IPS-18c (cell line): ENCODE data around the gene MIA.
A peak's percentile ranks its signal among the peaks of the same experiment; 100 is the strongest.
"Not testable (repeated sequence)": the region's sequence is repeated elsewhere in the genome, so short reads cannot be mapped to it uniquely, and the experiment has no call there.

Experiments
- H3K4me3 ChIP-seq: 2 replicates; pipeline ENCODE4 v1.7.0; 2013; ENCODE audit warnings: low read depth, mild to moderate bottlenecking, low read length, moderate library complexity; ENCODE audit not compliant: insufficient read depth
- H3K9me3 ChIP-seq: one replicate; pipeline ENCODE4 v1.6.1; 2013; ENCODE audit warnings: mild to moderate bottlenecking, low read length, moderate library complexity; ENCODE audit not compliant: control insufficient read depth, insufficient read depth

MIA gene

GRCh38 chr19:40806423-40807146, 31.3 kb downstream of the MIA start:
- no peaks in the 10 kb centered on the region for H3K9me3 ChIP-seq
- peak overlapping the region; percentile 15 for H3K4me3 ChIP-seq

- no peak overlapping the region for H3K4me3 ChIP-seq
- H3K9me3 ChIP-seq = no peaks in the 10 kb centered on the region
These were observed 32.1 kb downstream of the MIA start for GRCh38 chr19:40807147-40808020.

GRCh38 chr19:40808021-40808325, 32.7 kb downstream of the MIA start:
- Histone ChIP-seq H3K9me3 (no peaks in the 10 kb centered on the region), H3K4me3 (no peak overlapping the region)

GRCh38 chr19:40808497-40808896, 33.2 kb downstream of the MIA start:
- no peak overlapping the region for H3K4me3 ChIP-seq
- H3K9me3 ChIP-seq = no peaks in the 10 kb centered on the region

- Histone ChIP-seq H3K4me3 (0 out of 2 replicates have a peak overlapping the region, but pooled peaks have one; percentile 43), H3K9me3 (no peaks in the 10 kb centered on the region)
These were observed 34.2 kb downstream of the MIA start for GRCh38 chr19:40809358-40810086.

- Histone ChIP-seq H3K4me3 (peak overlapping the region; percentile 43; the same call in 1 of the 2 replicates), H3K9me3 (no peaks in the 10 kb centered on the region)
These were observed 34.8 kb downstream of the MIA start for GRCh38 chr19:40810160-40810559.

- H3K9me3 ChIP-seq = not testable (repeated sequence)
- H3K4me3 ChIP-seq = peak overlapping the region; percentile 50
These were observed 35.5 kb downstream of the MIA start for GRCh38 chr19:40810649-40811408.

- peak overlapping the region; percentile 50 for H3K4me3 ChIP-seq
- no peaks in the 10 kb centered on the region for H3K9me3 ChIP-seq
These were observed 36.4 kb downstream of the MIA start for GRCh38 chr19:40811478-40812341.

GRCh38 chr19:40812571-40812970, 37.2 kb downstream of the MIA start:
- H3K4me3 ChIP-seq, H3K9me3 ChIP-seq: not testable (repeated sequence)

GRCh38 chr19:40813182-40813581, 37.9 kb downstream of the MIA start:
- no peak overlapping the region for H3K4me3 ChIP-seq

GRCh38 chr19:40815223-40815622, 39.9 kb downstream of the MIA start:
- no peaks in the 10 kb centered on the region for H3K9me3 ChIP-seq

More at GRCh38 chr19:40813182-40813581, 37.9 kb downstream of the MIA start:
- H3K9me3 ChIP-seq = no peaks in the 10 kb centered on the region

GRCh38 chr19:40818480-40819399, 43.4 kb downstream of the MIA start:
- not testable (repeated sequence) for H3K9me3 ChIP-seq, H3K4me3 ChIP-seq

More at GRCh38 chr19:40815223-40815622, 39.9 kb downstream of the MIA start:
- H3K4me3 ChIP-seq = no peak overlapping the region

- not testable (repeated sequence) for H3K4me3 ChIP-seq, H3K9me3 ChIP-seq
These were observed 44.3 kb downstream of the MIA start for GRCh38 chr19:40819479-40820234.

GRCh38 chr19:40822161-40822560, 46.8 kb downstream of the MIA start:
- Histone ChIP-seq H3K9me3 (no peaks in the 10 kb centered on the region), H3K4me3 (no peak overlapping the region)
